ENCODE data around the gene PDE6G. TPM values are rescaled to one million over a fixed set of nuclear protein-coding genes. Genes with fewer than 3 reads are reported as not detected.

Gene PDE6G
- total RNA-seq, 1 experiment from 2014 or later: 1.6 TPM

- Histone ChIP-seq H4K20me1 (ENCODE audit: insufficient read depth, low read depth, low read length) (no peaks in the 10 kb centered on the region), H3K36me3 (ENCODE audit: insufficient read depth, low read length) (no peaks in the 10 kb centered on the region), H3K9me2 (replicated peaks; ENCODE audit: insufficient read depth, low read length) (no peaks in the 10 kb centered on the region), H3K9ac (ENCODE audit: low read length) (no peak overlapping the region), H3K27ac (ENCODE audit: low read length) (no peak overlapping the region), H3K27me3 (ENCODE audit: low read length) (no peaks in the 10 kb centered on the region), H2AFZ (ENCODE audit: low read length) (no peak overlapping the region), H3K4me1 (ENCODE audit: low read length) (peaks cover 4% of the 10 kb centered on the region; the same call in 1 of the 2 replicates), H3K4me2 (ENCODE audit: low read depth, low read length, poor library complexity, severe bottlenecking) (no peak overlapping the region), H3K4me3 (ENCODE audit: low read length) (no peak overlapping the region), H3K79me2 (ENCODE audit: low read length) (no peaks in the 10 kb centered on the region), H3K9me3 (ENCODE audit: low read length) (no peaks in the 10 kb centered on the region)
- DNase-seq: no peak
Measured at GRCh38 chr17:81641825-81642489, 14.4 kb downstream of the PDE6G start.

GRCh38 chr17:81640011-81640410, 16.3 kb downstream of the PDE6G start:
- no peak overlapping the region for H3K27ac ChIP-seq (ENCODE audit: low read length)
- no peaks in the 10 kb centered on the region for H3K9me2 ChIP-seq (replicated peaks; ENCODE audit: insufficient read depth, low read length)
- peaks cover 7% of the 10 kb centered on the region; the same call in 1 of the 2 replicates for H4K20me1 ChIP-seq (ENCODE audit: insufficient read depth, low read depth, low read length)
- no peak overlapping the region for H2AFZ ChIP-seq (ENCODE audit: low read length)
- H3K36me3 ChIP-seq (ENCODE audit: insufficient read depth, low read length): no peaks in the 10 kb centered on the region
- peaks cover 15% of the 10 kb centered on the region for H3K4me1 ChIP-seq (ENCODE audit: low read length)
- H3K27me3 ChIP-seq (ENCODE audit: low read length): no peaks in the 10 kb centered on the region
- no peaks in the 10 kb centered on the region for H3K9me3 ChIP-seq (ENCODE audit: low read length)
- DNase-seq: no peak
- no peak overlapping the region for H3K4me3 ChIP-seq (ENCODE audit: low read length)
- peaks cover 17% of the 10 kb centered on the region for H3K79me2 ChIP-seq (ENCODE audit: low read length)
- no peak overlapping the region for H3K4me2 ChIP-seq (ENCODE audit: low read depth, low read length, poor library complexity, severe bottlenecking)
- H3K9ac ChIP-seq (ENCODE audit: low read length): no peak overlapping the region

GRCh38 chr17:81638683-81639082, 17.7 kb downstream of the PDE6G start:
- no peak overlapping the region for H3K4me2 ChIP-seq (ENCODE audit: low read depth, low read length, poor library complexity, severe bottlenecking)
- H3K79me2 ChIP-seq (ENCODE audit: low read length): peaks cover 30% of the 10 kb centered on the region
- no peaks in the 10 kb centered on the region for H3K27me3 ChIP-seq (ENCODE audit: low read length)
- no peak overlapping the region for H2AFZ ChIP-seq (ENCODE audit: low read length)
- peaks cover 7% of the 10 kb centered on the region; the same call in 1 of the 2 replicates for H4K20me1 ChIP-seq (ENCODE audit: insufficient read depth, low read depth, low read length)
- no peak overlapping the region for H3K27ac ChIP-seq (ENCODE audit: low read length)
- no peaks in the 10 kb centered on the region for H3K36me3 ChIP-seq (ENCODE audit: insufficient read depth, low read length)
- H3K9me2 ChIP-seq (replicated peaks; ENCODE audit: insufficient read depth, low read length): no peaks in the 10 kb centered on the region
- H3K9ac ChIP-seq (ENCODE audit: low read length): no peak overlapping the region
- no peaks in the 10 kb centered on the region for H3K9me3 ChIP-seq (ENCODE audit: low read length)
- no peak overlapping the region for H3K4me3 ChIP-seq (ENCODE audit: low read length)
- peaks cover 15% of the 10 kb centered on the region for H3K4me1 ChIP-seq (ENCODE audit: low read length)
- no peak for DNase-seq

GRCh38 chr17:81636505-81637288, 19.6 kb downstream of the PDE6G start, which contains the start of the genes NPLOC4 and TSPAN10:
Gene NPLOC4 (minus strand): TSS chr17:81637112. CDS start chr17:81636930, 182 bp downstream.
Gene TSPAN10 (plus strand): TSS chr17:81637196. CDS start chr17:81642413, 5,217 bp downstream.
- Histone ChIP-seq H3K79me2 (ENCODE audit: low read length) (peaks cover 49% of the 10 kb centered on the region), H3K9me3 (ENCODE audit: low read length) (no peaks in the 10 kb centered on the region), H3K27ac (ENCODE audit: low read length) (peak within 1 kb of the TSS; percentile 58; the same call in 1 of the 2 replicates), H3K9me2 (replicated peaks; ENCODE audit: insufficient read depth, low read length) (no peaks in the 10 kb centered on the region), H2AFZ (ENCODE audit: low read length) (peak within 1 kb of the TSS; percentile 77; the same call in 1 of the 2 replicates), H3K4me2 (ENCODE audit: low read depth, low read length, poor library complexity, severe bottlenecking) (peak within 1 kb of the TSS; percentile 99), H3K4me3 (ENCODE audit: low read length) (peak within 1 kb of the TSS; percentile 100), H3K27me3 (ENCODE audit: low read length) (no peaks in the 10 kb centered on the region), H4K20me1 (ENCODE audit: insufficient read depth, low read depth, low read length) (peaks cover 7% of the 10 kb centered on the region; the same call in 1 of the 2 replicates), H3K9ac (ENCODE audit: low read length) (peak within 1 kb of the TSS; percentile 99), H3K36me3 (ENCODE audit: insufficient read depth, low read length) (no peaks in the 10 kb centered on the region; the same call in 1 of the 2 replicates), H3K4me1 (ENCODE audit: low read length) (peaks cover 15% of the 10 kb centered on the region)
- DNase-seq: peak; percentile 94

- Histone ChIP-seq H3K27ac (ENCODE audit: low read length) (peak overlapping the region; percentile 58; the same call in 1 of the 2 replicates), H4K20me1 (ENCODE audit: insufficient read depth, low read depth, low read length) (peaks cover 7% of the 10 kb centered on the region; the same call in 1 of the 2 replicates), H2AFZ (ENCODE audit: low read length) (no peak overlapping the region), H3K4me1 (ENCODE audit: low read length) (peaks cover 15% of the 10 kb centered on the region), H3K36me3 (ENCODE audit: insufficient read depth, low read length) (no peaks in the 10 kb centered on the region; the same call in 1 of the 2 replicates), H3K4me2 (ENCODE audit: low read depth, low read length, poor library complexity, severe bottlenecking) (peak overlapping the region; percentile 99), H3K79me2 (ENCODE audit: low read length) (peaks cover 53% of the 10 kb centered on the region), H3K27me3 (ENCODE audit: low read length) (no peaks in the 10 kb centered on the region), H3K9ac (ENCODE audit: low read length) (peak overlapping the region; percentile 99), H3K9me3 (ENCODE audit: low read length) (no peaks in the 10 kb centered on the region), H3K4me3 (ENCODE audit: low read length) (peak overlapping the region; percentile 100), H3K9me2 (replicated peaks; ENCODE audit: insufficient read depth, low read length) (no peaks in the 10 kb centered on the region)
- DNase-seq: no peak
Measured at GRCh38 chr17:81635973-81636504, 20.3 kb downstream of the PDE6G start.

- H3K9me2 ChIP-seq (replicated peaks; ENCODE audit: insufficient read depth, low read length): no peaks in the 10 kb centered on the region
- no peaks in the 10 kb centered on the region for H3K9me3 ChIP-seq (ENCODE audit: low read length)
- peak overlapping the region; percentile 99 for H3K4me2 ChIP-seq (ENCODE audit: low read depth, low read length, poor library complexity, severe bottlenecking)
- peak overlapping the region; percentile 100 for H3K4me3 ChIP-seq (ENCODE audit: low read length)
- H3K9ac ChIP-seq (ENCODE audit: low read length): peak overlapping the region; percentile 99
- no peak for DNase-seq
- H3K27ac ChIP-seq (ENCODE audit: low read length): no peak overlapping the region
- no peaks in the 10 kb centered on the region for H3K27me3 ChIP-seq (ENCODE audit: low read length)
- no peaks in the 10 kb centered on the region; the same call in 1 of the 2 replicates for H3K36me3 ChIP-seq (ENCODE audit: insufficient read depth, low read length)
- H4K20me1 ChIP-seq (ENCODE audit: insufficient read depth, low read depth, low read length): peaks cover 7% of the 10 kb centered on the region; the same call in 1 of the 2 replicates
- peaks cover 15% of the 10 kb centered on the region for H3K4me1 ChIP-seq (ENCODE audit: low read length)
- H2AFZ ChIP-seq (ENCODE audit: low read length): no peak overlapping the region
- peaks cover 53% of the 10 kb centered on the region for H3K79me2 ChIP-seq (ENCODE audit: low read length)
Measured at GRCh38 chr17:81635431-81635830, 20.9 kb downstream of the PDE6G start.

GRCh38 chr17:81631482-81631881, 24.9 kb downstream of the PDE6G start:
- Histone ChIP-seq H3K4me2 (ENCODE audit: low read depth, low read length, poor library complexity, severe bottlenecking) (no peak overlapping the region), H3K27me3 (ENCODE audit: low read length) (no peaks in the 10 kb centered on the region), H3K79me2 (ENCODE audit: low read length) (peaks cover 50% of the 10 kb centered on the region), H3K27ac (ENCODE audit: low read length) (no peak overlapping the region), H3K9me2 (replicated peaks; ENCODE audit: insufficient read depth, low read length) (no peaks in the 10 kb centered on the region), H3K4me1 (ENCODE audit: low read length) (peaks cover 11% of the 10 kb centered on the region), H3K4me3 (ENCODE audit: low read length) (no peak overlapping the region), H2AFZ (ENCODE audit: low read length) (no peak overlapping the region), H4K20me1 (ENCODE audit: insufficient read depth, low read depth, low read length) (peaks cover 6% of the 10 kb centered on the region; the same call in 1 of the 2 replicates), H3K9me3 (ENCODE audit: low read length) (no peaks in the 10 kb centered on the region), H3K36me3 (ENCODE audit: insufficient read depth, low read length) (peaks cover 23% of the 10 kb centered on the region), H3K9ac (ENCODE audit: low read length) (no peak overlapping the region)
- no peak for DNase-seq

GRCh38 chr17:81630274-81630673, 26.1 kb downstream of the PDE6G start:
- H3K9me2 ChIP-seq (replicated peaks; ENCODE audit: insufficient read depth, low read length): no peaks in the 10 kb centered on the region
- no peak overlapping the region for H2AFZ ChIP-seq (ENCODE audit: low read length)
- no peak overlapping the region for H3K27ac ChIP-seq (ENCODE audit: low read length)
- no peaks in the 10 kb centered on the region for H3K9me3 ChIP-seq (ENCODE audit: low read length)
- no peak overlapping the region for H3K4me3 ChIP-seq (ENCODE audit: low read length)
- peaks cover 41% of the 10 kb centered on the region for H3K79me2 ChIP-seq (ENCODE audit: low read length)
- no peak overlapping the region for H3K9ac ChIP-seq (ENCODE audit: low read length)
- no peak for DNase-seq
- H3K27me3 ChIP-seq (ENCODE audit: low read length): no peaks in the 10 kb centered on the region
- H3K4me1 ChIP-seq (ENCODE audit: low read length): peaks cover 2% of the 10 kb centered on the region
- peaks cover 32% of the 10 kb centered on the region for H3K36me3 ChIP-seq (ENCODE audit: insufficient read depth, low read length)
- no peaks in the 10 kb centered on the region for H4K20me1 ChIP-seq (ENCODE audit: insufficient read depth, low read depth, low read length)
- H3K4me2 ChIP-seq (ENCODE audit: low read depth, low read length, poor library complexity, severe bottlenecking): no peak overlapping the region

All from Karpas-422 (cell line).